MM.1S (cell line): ENCODE data around the gene GRAP.

ENCODE experiments used
- DNase-seq: peaks from one replicate; pipeline ENCODE4 v3.0.0-alpha.2; 2015
- H2AFZ ChIP-seq: fragments of 300-600 bp; sonication (generic); 2 replicates; pipeline ENCODE4 v1.6.0; 2016; ENCODE audit warnings: antibody characterized with exemption, low read length
- H3F3A ChIP-seq: fragments of 300-600 bp; sonication (generic); 2 replicates; pipeline ENCODE4 v1.6.1; 2016; ENCODE audit warnings: mild to moderate bottlenecking, antibody characterized with exemption, low read length, moderate library complexity, mixed read lengths; ENCODE audit not compliant: insufficient read depth
- H3K27ac ChIP-seq: fragments of 300-600 bp; sonication (generic); 2 replicates; pipeline ENCODE4 v1.5.1; 2016; ENCODE audit warnings: mild to moderate bottlenecking, low read length
- H3K27me3 ChIP-seq: fragments of 300-600 bp; sonication (generic); replicated peaks from 2 replicates; pipeline ENCODE4 v1.6.0; 2016; ENCODE audit warnings: low read length; ENCODE audit not compliant: insufficient read depth
- H3K36me3 ChIP-seq: fragments of 300-600 bp; sonication (generic); replicated peaks from 2 replicates; pipeline ENCODE4 v1.6.1; 2016; ENCODE audit warnings: mild to moderate bottlenecking, low read length, mixed read lengths; ENCODE audit not compliant: insufficient read depth
- H3K4me1 ChIP-seq: fragments of 300-600 bp; sonication (generic); 2 replicates; pipeline ENCODE4 v1.6.1; 2016; ENCODE audit warnings: low read length, mixed read lengths
- H3K4me2 ChIP-seq: fragments of 300-600 bp; sonication (generic); 2 replicates; pipeline ENCODE4 v1.6.0; 2016; ENCODE audit warnings: low read depth, low read length
- H3K4me3 ChIP-seq: fragments of 300-600 bp; sonication (generic); 2 replicates; pipeline ENCODE4 v1.5.1; 2016; ENCODE audit warnings: low read length, mixed read lengths
- H3K79me2 ChIP-seq: fragments of 300-600 bp; sonication (generic); 2 replicates; pipeline ENCODE4 v1.6.1; 2016; ENCODE audit warnings: mixed run types, low read length, mixed read lengths
- H3K9ac ChIP-seq: fragments of 300-600 bp; sonication (generic); 2 replicates; pipeline ENCODE4 v1.6.1; 2016; ENCODE audit warnings: low read length, mixed read lengths
- H3K9me2 ChIP-seq: fragments of 300-600 bp; sonication (generic); replicated peaks from 2 replicates; pipeline ENCODE4 v1.6.1; 2016; ENCODE audit warnings: mild to moderate bottlenecking, low read length, mixed read lengths; ENCODE audit not compliant: insufficient read depth
- H3K9me3 ChIP-seq: fragments of 300-600 bp; sonication (generic); replicated peaks from 2 replicates; pipeline ENCODE4 v1.6.1; 2016; ENCODE audit warnings: mild to moderate bottlenecking, low read length, mixed read lengths; ENCODE audit not compliant: insufficient read depth
- H4K20me1 ChIP-seq: fragments of 300-600 bp; sonication (generic); 2 replicates; pipeline ENCODE4 v1.6.1; 2016; ENCODE audit warnings: mild to moderate bottlenecking, low read length, moderate library complexity, mixed read lengths; ENCODE audit not compliant: insufficient read depth
- EZH2 ChIP-seq: fragments of 300-600 bp; sonication (generic); optimal IDR thresholded peaks from 2 replicates; pipeline ENCODE3; 2017; ENCODE audit warnings: low read depth, mild to moderate bottlenecking, antibody characterized with exemption, low read length, mixed read lengths
- EZH2phosphoT487 ChIP-seq: fragments of 300-600 bp; sonication (generic); IDR thresholded peaks from 2 replicates; pipeline ENCODE4 v1.6.1; 2018; ENCODE audit warnings: antibody characterized with exemption, low read length
- TF ChIP-seq, protein P1 (sequence below): fragments of 300-600 bp; sonication (generic); IDR thresholded peaks from 2 replicates; pipeline ENCODE4 v1.5.1; 2016; ENCODE audit warnings: antibody characterized with exemption, low read length, mixed read lengths

Gene GRAP

DNA sequence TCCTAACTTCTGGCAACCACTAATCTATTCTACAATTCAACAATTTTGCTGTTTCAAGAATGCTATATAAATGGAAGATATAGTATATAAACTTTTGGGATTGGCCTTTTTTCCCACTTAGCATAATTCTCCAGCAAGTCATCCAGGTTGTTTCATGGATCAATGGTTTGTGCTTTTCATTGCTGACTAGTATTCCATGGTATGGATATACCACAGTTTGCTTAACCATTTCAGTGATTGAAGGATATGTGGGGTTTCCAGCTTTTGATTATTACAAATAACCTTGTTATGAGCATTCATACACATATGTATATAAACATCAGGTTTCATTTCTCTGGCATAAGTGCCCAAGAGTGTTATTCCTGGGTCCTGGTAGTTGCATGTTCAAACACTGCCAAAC lies 40.1 kb downstream of the GRAP start:
- no peaks in the 10 kb centered on the region for H3K9me2 ChIP-seq
- no peaks in the 10 kb centered on the region for H3K36me3 ChIP-seq
- peaks cover 13% of the 10 kb centered on the region for H3K4me1 ChIP-seq
- no peaks in the 10 kb centered on the region; the same call in 1 of the 2 replicates for H4K20me1 ChIP-seq
- H3K9ac ChIP-seq, result no peak overlapping the region
- H3K9me3 ChIP-seq, result no peaks in the 10 kb centered on the region
- H3K27ac ChIP-seq, result no peak overlapping the region
- peaks cover 19% of the 10 kb centered on the region for H3K79me2 ChIP-seq
- H2AFZ ChIP-seq, result no peak overlapping the region
- DNase-seq, result no peak
- no peaks in the 10 kb centered on the region for H3K27me3 ChIP-seq
- no peak overlapping the region for H3K4me2 ChIP-seq
- peaks cover 11% of the 10 kb centered on the region; the same call in 1 of the 2 replicates for H3F3A ChIP-seq
- no peak overlapping the region for H3K4me3 ChIP-seq
- TF ChIP-seq EZH2, result no peak
- TF ChIP-seq EZH2phosphoT487, result no peak
- TF ChIP-seq, protein P1, sequence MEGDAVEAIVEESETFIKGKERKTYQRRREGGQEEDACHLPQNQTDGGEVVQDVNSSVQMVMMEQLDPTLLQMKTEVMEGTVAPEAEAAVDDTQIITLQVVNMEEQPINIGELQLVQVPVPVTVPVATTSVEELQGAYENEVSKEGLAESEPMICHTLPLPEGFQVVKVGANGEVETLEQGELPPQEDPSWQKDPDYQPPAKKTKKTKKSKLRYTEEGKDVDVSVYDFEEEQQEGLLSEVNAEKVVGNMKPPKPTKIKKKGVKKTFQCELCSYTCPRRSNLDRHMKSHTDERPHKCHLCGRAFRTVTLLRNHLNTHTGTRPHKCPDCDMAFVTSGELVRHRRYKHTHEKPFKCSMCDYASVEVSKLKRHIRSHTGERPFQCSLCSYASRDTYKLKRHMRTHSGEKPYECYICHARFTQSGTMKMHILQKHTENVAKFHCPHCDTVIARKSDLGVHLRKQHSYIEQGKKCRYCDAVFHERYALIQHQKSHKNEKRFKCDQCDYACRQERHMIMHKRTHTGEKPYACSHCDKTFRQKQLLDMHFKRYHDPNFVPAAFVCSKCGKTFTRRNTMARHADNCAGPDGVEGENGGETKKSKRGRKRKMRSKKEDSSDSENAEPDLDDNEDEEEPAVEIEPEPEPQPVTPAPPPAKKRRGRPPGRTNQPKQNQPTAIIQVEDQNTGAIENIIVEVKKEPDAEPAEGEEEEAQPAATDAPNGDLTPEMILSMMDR, result no peak

DNA sequence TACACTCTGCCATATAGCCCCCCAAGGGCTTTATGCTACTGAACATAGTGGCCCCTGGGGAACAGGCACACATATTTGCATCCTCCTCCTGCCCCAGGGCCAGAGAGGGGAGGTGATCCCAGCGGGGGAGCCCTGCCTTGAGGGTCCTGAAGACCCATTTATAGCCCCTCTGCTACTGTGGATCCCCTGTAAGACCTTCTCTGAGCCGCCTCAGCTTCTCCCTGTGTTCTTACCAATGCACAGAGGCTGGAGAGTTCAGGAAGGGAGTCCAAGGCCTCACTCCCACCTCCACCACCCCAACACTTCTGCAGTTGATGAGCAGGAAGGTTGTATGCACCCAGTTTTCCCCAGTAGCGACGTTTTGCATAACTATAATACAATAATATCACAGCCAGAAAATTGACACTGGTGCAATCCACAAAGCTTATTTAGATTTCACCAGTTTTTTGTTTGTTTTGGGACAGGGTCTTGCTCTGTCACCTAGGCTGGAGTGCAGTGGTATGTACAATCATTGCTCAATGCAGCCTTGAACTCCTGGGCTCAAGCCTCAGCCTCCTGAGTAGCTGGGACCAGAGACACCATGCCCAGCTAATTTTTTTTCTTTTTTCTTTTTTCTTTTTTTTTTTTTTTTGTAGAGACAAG lies 40.8 kb downstream of the GRAP start:
- H3K27me3 ChIP-seq, result no peaks in the 10 kb centered on the region
- H4K20me1 ChIP-seq, result no peaks in the 10 kb centered on the region; the same call in 1 of the 2 replicates
- H3K9me3 ChIP-seq, result no peaks in the 10 kb centered on the region
- peaks cover 13% of the 10 kb centered on the region for H3K4me1 ChIP-seq
- peaks cover 26% of the 10 kb centered on the region for H3K79me2 ChIP-seq
- no peak for TF ChIP-seq EZH2
- no peak overlapping the region for H3K27ac ChIP-seq
- H3F3A ChIP-seq, result peaks cover 11% of the 10 kb centered on the region; the same call in 1 of the 2 replicates
- no peak overlapping the region for H3K9ac ChIP-seq
- no peak for DNase-seq
- no peak overlapping the region for H3K4me3 ChIP-seq
- no peak overlapping the region for H3K4me2 ChIP-seq
- H3K36me3 ChIP-seq, result no peaks in the 10 kb centered on the region
- H2AFZ ChIP-seq, result no peak overlapping the region
- no peaks in the 10 kb centered on the region for H3K9me2 ChIP-seq

DNA sequence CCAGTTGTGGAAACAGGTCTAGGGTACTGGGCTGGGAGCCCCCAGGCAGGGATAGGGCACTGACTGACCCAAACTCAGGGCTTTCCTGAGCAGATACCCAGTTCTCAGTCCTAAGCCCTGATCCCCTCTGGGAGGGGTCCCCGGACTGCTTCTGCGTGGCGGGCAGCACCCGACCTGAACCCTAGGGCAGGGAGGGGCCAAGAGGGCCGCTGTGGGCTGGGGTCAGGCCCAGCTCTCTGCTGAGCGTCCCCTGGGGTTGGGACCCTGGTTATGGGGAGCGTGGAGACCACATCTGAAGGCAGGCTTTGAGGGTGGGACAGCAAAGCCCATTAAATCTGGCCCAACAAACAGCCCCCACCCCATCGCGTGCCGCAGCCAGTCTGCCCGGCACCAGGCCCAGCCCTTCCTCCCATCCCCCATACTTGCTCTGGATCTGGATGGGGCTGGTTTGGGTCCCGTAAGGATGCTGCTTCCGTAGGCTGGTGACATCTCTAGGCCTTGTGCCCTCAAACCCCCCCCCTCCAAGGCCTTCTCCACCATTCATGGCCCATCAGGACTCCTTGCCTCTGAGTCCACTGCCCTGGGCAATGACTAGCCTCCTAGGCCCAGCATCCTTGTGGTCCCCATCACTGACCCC lies 41.5 kb downstream of the GRAP start:
- H3K9me3 ChIP-seq, result no peaks in the 10 kb centered on the region
- no peaks in the 10 kb centered on the region for H3K9me2 ChIP-seq
- H3K79me2 ChIP-seq, result peaks cover 26% of the 10 kb centered on the region
- peak overlapping the region; percentile 59 for H3K4me3 ChIP-seq
- H3K27me3 ChIP-seq, result no peaks in the 10 kb centered on the region
- H3K36me3 ChIP-seq, result no peaks in the 10 kb centered on the region
- H3K9ac ChIP-seq, result peak overlapping the region; percentile 40; the same call in 1 of the 2 replicates
- H3F3A ChIP-seq, result peaks cover 11% of the 10 kb centered on the region; the same call in 1 of the 2 replicates
- no peaks in the 10 kb centered on the region; the same call in 1 of the 2 replicates for H4K20me1 ChIP-seq
- no peak for DNase-seq
- no peak overlapping the region for H3K27ac ChIP-seq
- H3K4me1 ChIP-seq, result peaks cover 13% of the 10 kb centered on the region
- no peak for TF ChIP-seq EZH2phosphoT487
- no peak for TF ChIP-seq EZH2
- TF ChIP-seq, protein P1, result no peak
- H3K4me2 ChIP-seq, result peak overlapping the region; percentile 71
- peak overlapping the region; percentile 89 for H2AFZ ChIP-seq
